NCI-H2196 treated with DMSO at 0.1 percent for 48 hours (cell line): ENCODE measurements around the gene COL13A1.
A peak's percentile ranks its signal among the peaks of the same experiment; 100 is the strongest.

Experiments used
- DNase-seq: peaks from one replicate; lab custom pipeline; 2025; ENCODE audit not compliant: unreplicated experiment; lab: John Stamatoyannopoulos, UW

Gene COL13A1

GRCh38 chr10:69961881-69962745 lies 160.4 kb downstream of the COL13A1 start:
- DNase-seq, result no peak

DNA sequence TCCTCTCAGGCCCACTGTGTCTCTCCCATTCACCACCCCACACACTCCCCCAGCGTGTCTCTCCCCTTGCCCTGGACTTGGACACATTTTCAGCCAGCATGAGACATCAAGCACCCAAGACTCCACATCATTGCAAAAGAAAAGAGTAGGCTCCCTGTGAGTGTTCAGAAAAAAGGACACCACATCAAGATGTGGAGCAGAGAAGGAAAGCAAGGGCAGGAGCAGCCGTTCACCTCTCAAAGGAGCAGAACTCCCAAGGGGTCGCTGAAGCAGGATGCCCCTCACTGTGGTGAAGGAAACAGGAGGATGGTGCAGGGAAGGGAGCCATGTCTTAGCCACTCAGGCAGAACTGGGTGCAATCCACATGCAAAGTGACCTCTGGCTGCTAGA lies 161.0 kb downstream of the COL13A1 start:
- no peak for DNase-seq

- no peak for DNase-seq
Observed at GRCh38 chr10:69963178-69963834, 161.6 kb downstream of the COL13A1 start.

DNA sequence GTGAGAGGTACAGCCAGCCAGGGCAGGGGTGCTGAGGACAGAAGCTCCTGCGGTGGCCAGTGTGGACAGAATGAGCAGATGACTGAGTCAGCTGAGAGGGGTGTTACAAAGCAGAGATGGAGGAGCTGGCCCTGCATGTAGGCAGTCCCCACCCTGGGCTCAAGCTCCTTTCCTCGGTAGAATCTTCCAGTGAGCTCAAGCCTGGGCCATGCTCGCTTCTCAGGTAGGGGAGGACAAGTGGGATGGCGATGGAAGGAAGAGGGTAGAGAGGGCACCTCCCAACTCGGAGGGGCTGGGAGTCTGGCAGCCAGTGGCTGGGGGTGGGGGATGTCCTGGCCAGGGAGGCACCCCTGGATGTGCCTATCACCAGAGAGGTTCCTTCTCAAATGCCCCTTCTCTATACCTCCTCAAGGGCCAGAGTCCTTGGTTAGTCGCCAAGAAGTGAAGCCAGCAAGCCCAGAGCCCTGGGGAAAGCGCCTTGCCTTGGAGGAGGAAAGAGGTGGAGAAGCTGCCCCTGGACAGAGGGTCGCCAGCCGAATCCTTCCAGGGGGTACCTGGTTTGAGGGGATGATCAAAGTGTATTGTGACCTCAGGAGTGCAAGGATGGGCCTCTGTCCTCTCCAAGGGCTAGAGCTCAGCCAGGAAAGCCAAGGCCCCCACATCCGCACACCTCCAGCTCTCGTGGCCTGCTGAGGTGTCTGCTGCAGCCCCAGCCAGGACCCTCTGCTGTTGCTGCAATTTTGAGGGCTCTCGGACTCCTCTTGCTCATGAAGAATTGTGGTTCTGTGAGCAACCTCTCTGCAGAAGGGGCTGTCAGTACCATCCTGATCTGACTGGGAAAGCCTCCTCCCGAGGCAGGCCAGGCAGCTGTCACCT lies 162.4 kb downstream of the COL13A1 start:
- no peak for DNase-seq

DNA sequence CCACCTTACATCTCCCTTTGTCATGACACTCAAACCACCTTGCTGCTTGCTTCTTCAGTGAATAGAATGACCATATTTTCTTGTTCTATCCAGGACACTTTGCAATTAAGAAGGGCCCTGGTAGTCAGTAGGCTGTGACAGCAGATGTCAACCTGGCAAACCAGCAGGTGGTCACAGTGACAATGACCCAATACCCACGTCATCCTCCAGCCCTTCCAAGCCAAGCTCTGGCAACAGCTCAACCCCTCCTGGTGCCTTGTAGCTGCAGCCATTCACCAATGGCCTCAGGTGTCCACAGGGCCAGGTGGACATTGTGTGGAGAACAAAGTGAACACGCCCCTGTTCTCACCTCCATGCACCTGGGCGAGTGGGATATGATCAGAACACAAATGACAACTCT lies 163.4 kb downstream of the COL13A1 start:
- DNase-seq, result no peak

- no peak for DNase-seq
Observed at GRCh38 chr10:69965919-69966662, 164.4 kb downstream of the COL13A1 start.

DNA sequence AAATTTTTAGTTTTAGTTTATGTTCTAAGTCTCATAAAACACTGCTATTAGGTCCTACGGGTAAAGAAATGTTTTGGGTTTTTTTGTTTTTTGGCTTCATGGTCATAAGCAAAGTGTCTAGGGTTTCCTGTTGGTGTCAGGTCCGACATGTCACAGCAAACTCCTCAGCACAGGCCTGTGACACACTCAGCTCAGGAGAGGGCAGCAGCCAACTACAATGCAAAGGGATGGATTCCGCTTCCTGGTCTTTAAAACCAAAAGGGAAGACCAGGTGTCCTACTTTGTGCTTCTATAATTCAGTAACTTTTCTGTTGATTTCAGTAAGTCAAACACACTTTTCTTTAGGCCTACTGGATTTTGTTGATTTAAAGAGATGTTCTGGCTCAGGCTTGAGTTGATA lies 167.1 kb downstream of the COL13A1 start:
- DNase-seq, result no peak

- no peak for DNase-seq
Observed at GRCh38 chr10:69969977-69970376, 168.3 kb downstream of the COL13A1 start.

GRCh38 chr10:69972981-69973397 lies 171.3 kb downstream of the COL13A1 start:
- DNase-seq, result no peak

- DNase-seq, result no peak
Observed at GRCh38 chr10:69973678-69974077, 172.0 kb downstream of the COL13A1 start.

DNA sequence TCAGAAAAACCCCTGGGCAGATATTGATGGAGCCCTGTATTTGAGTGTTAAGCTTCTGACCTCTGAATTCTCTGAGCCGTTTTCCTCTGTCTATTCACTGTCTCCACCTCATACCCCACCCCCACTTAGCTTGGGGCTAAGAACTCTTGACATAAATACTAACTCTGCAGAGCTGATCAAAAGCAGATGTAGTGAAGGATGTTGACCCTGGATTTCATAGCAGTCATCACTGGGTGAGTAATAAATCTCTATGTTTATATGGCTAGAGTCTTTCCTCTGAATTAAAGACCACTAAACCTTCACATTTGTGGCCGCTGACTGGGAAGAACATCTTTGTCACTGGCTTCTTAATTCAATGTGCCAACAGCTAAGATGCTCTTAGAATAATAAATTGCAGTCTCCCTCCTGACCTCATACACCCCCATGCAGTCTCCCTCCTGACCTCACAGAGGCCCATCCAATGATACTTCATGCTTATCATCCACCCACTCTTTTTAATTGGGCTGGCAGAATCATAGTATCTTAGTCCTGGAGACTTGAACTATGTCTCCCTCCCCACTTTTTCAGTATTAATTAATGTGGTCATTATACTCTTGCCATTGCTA lies 172.9 kb downstream of the COL13A1 start:
- DNase-seq, result no peak

GRCh38 chr10:69976795-69977546 lies 175.3 kb downstream of the COL13A1 start:
- no peak for DNase-seq

- DNase-seq, result no peak
Observed at GRCh38 chr10:69979174-69979573, 177.5 kb downstream of the COL13A1 start.

DNA sequence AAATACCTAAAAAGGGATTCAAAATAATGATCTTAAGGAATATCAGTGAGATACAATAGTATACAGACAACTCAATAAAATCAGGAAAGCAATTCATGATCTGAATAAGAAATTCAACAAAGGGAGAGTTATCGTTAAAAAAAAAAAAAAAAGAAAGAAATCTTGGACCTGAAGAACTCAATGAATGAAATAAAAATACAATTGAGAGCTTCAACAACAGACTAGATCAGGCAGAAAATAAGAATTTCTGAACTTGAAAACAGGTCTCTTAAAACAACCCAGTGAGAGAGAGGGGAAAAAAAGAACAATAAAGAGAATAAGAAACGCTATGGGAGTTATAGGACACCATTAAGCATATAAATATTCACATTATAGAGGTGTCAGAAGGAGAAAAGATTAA lies 179.0 kb downstream of the COL13A1 start:
- no peak for DNase-seq

GRCh38 chr10:69988094-69988493 lies 186.4 kb downstream of the COL13A1 start:
- no peak for DNase-seq

DNA sequence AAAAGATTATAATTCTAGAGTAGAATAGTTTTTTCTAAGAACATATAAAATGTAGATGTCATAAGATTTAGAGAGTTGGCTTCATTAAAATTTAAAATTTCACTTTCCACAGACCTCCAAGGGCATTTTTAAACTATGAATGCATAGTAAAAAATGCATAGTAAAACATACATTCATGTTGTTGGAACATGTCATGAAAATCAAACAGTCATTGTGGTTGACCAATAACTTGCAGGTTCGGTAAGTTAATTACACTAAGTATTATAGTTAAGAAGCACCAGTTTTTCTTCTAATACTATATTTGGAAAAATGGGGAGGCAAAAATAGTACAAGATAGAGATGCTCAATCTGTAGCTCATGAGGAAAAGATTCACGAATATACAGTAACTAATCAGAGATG lies 189.4 kb downstream of the COL13A1 start:
- no peak for DNase-seq

DNA sequence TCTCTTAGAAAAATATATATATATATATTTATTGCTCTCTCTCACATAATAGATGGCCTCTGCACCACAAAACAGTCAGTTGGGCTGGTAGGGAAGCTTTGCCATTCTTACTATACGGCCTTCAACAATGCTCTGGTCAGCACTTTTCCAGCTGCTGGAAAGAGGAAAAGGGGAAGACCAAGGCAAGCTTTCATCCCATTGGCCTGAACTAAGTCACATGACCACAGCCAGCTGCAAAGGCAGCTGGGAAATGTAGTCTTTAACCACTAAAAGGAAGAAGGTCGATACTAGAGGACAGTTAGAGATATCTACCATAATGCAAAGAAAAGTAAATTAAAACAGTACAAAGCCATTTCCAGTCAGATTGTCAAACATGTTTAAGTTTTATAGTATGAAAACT lies 192.6 kb downstream of the COL13A1 start:
- peak; percentile 9 for DNase-seq

- no peak for DNase-seq
Observed at GRCh38 chr10:69996611-69997010, 194.9 kb downstream of the COL13A1 start.

GRCh38 chr10:70000262-70000661 lies 198.6 kb downstream of the COL13A1 start:
- no peak for DNase-seq
